Activated T-cell treated with anti-CD3 and anti-CD28 coated beads, Interleukin-2, amount 50 U/mL, for 72 hours (primary cell): ENCODE data around the gene LHX3. TPM values are rescaled to one million over a fixed set of nuclear protein-coding genes. Genes with fewer than 3 reads are reported as not detected.

ENCODE experiments used
- ATAC-seq, 2 donors: fragments of 150-1000 bp; cut with Tn5 transposase; replicated peaks in 1 of 2; 2 replicates each; pipeline ENCODE4 v1.10.0; 2021; ENCODE audit warnings: moderate library complexity in 2 of 2, mild to moderate bottlenecking in 1 of 2
- DNase-seq, 2 donors: peaks; one replicate each; pipeline ENCODE4 v3.0.0; 2021 to 2022; ENCODE audit warnings: mixed read lengths in 1 of 2
- H3K27ac Mint-ChIP-seq: one replicate; pipeline ENCODE4 v1.8.0; 2022; ENCODE audit warnings: mild to moderate bottlenecking, moderate library complexity, mixed read lengths
- H3K27me3 Mint-ChIP-seq: one replicate; pipeline ENCODE4 v1.8.0; 2022; ENCODE audit warnings: low read depth, mixed read lengths
- H3K36me3 Mint-ChIP-seq, 2 donors: one replicate each; pipeline ENCODE4 v1.8.0; 2022; ENCODE audit warnings: mixed read lengths in 2 of 2, mild to moderate bottlenecking in 1 of 2; ENCODE audit not compliant: insufficient read depth in 2 of 2
- H3K4me1 Mint-ChIP-seq: one replicate; pipeline ENCODE4 v1.8.0; 2022; ENCODE audit warnings: low read depth, mixed read lengths
- H3K4me3 Mint-ChIP-seq, 2 donors: one replicate each; pipeline ENCODE4 v1.8.0; 2022; ENCODE audit warnings: mild to moderate bottlenecking in 2 of 2, mixed read lengths in 2 of 2, moderate library complexity in 2 of 2
- H3K9me3 Mint-ChIP-seq, 2 donors: one replicate each; pipeline ENCODE4 v1.8.0; 2022; ENCODE audit warnings: mixed read lengths in 2 of 2
- total RNA-seq, 2 donors: library from RNA; stranded (reverse); gene quantifications; one replicate each; pipeline ENCODE4 v1.2.3, GENCODE V29; 2022

LHX3 gene
- total RNA-seq, 2 donors from 2014 or later, result 0.17 TPM; not detected in 1

GRCh38 chr9:136218673-136219072 lies 13.7 kb upstream of the LHX3 start:
- Mint-ChIP-seq H3K4me1 (peaks cover 8% of the 10 kb centered on the region), H3K36me3 (peaks cover 8 to 21% of the 10 kb centered on the region in 2 donors), H3K27ac (no peak overlapping the region), H3K27me3 (no peaks in the 10 kb centered on the region), H3K4me3 (no peak overlapping the region), H3K9me3 (peaks cover 0 to 2% of the 10 kb centered on the region in 2 donors)
- no peak for ATAC-seq
- no peak for DNase-seq

- H3K4me3 Mint-ChIP-seq, result no peak overlapping the region
- peaks cover 0 to 2% of the 10 kb centered on the region in 2 donors for H3K9me3 Mint-ChIP-seq
- ATAC-seq (no peak), DNase-seq (no peak)
- peaks cover 10 to 19% of the 10 kb centered on the region in 2 donors for H3K36me3 Mint-ChIP-seq
- H3K27ac Mint-ChIP-seq, result no peak overlapping the region
- no peaks in the 10 kb centered on the region for H3K27me3 Mint-ChIP-seq
- peaks cover 8% of the 10 kb centered on the region for H3K4me1 Mint-ChIP-seq
Observed at GRCh38 chr9:136218271-136218670, 13.3 kb upstream of the LHX3 start.

GRCh38 chr9:136216541-136217244 lies 11.8 kb upstream of the LHX3 start:
- ATAC-seq, result no peak
- Mint-ChIP-seq H3K4me3 (no peak overlapping the region), H3K27ac (no peak overlapping the region), H3K36me3 (peaks cover 10 to 17% of the 10 kb centered on the region in 2 donors), H3K27me3 (no peaks in the 10 kb centered on the region), H3K9me3 (peaks cover 0 to 2% of the 10 kb centered on the region in 2 donors), H3K4me1 (peaks cover 8% of the 10 kb centered on the region)
- DNase-seq, result no peak

- peaks cover 10 to 17% of the 10 kb centered on the region in 2 donors for H3K36me3 Mint-ChIP-seq
- H3K4me1 Mint-ChIP-seq, result no peaks in the 10 kb centered on the region
- no peaks in the 10 kb centered on the region for H3K27me3 Mint-ChIP-seq
- no peak for ATAC-seq
- H3K4me3 Mint-ChIP-seq, result no peak overlapping the region
- no peak for DNase-seq
- H3K9me3 Mint-ChIP-seq, result peaks cover 0 to 2% of the 10 kb centered on the region in 2 donors
- no peak overlapping the region for H3K27ac Mint-ChIP-seq
Observed at GRCh38 chr9:136213733-136214132, 8.8 kb upstream of the LHX3 start.

DNA sequence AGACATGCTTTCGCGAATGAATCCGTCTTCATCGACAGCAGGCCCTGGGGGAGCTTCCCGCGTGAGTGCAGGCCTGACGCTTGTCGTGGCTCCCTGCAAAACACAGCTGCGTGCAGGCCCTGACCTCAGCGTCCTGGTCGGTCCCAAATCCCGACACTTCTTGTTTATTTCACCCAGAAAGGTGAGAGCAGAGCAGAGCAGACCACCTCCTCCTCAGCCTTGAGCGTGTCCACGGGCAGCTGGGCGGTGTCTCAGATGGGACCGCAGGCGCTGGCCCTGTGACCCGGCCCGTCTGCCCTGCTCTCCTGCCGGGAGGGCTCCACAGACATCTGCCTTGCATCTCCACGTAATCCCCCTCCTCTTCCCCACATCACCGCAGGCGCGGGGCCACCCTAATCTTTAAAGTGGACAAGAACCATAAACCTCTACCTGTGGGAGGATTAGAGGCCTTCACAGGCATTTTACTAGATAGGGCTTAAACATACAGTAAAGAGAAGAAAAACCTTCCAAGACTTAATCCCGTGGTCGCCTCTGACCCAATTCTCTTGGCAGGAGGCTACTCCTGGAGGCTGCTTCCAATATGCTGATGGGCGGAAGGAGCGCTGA lies 7.5 kb upstream of the LHX3 start:
- H3K36me3 Mint-ChIP-seq, result peaks cover 10 to 18% of the 10 kb centered on the region in 2 donors
- ATAC-seq, result no peak
- no peaks in the 10 kb centered on the region for H3K4me1 Mint-ChIP-seq
- H3K27me3 Mint-ChIP-seq, result no peaks in the 10 kb centered on the region
- H3K9me3 Mint-ChIP-seq, result peaks cover 0 to 2% of the 10 kb centered on the region in 2 donors
- no peak for DNase-seq
- H3K4me3 Mint-ChIP-seq, result no peak overlapping the region
- no peak overlapping the region for H3K27ac Mint-ChIP-seq

- DNase-seq, result no peak
- Mint-ChIP-seq H3K4me3 (no peak overlapping the region), H3K4me1 (no peaks in the 10 kb centered on the region), H3K36me3 (peaks cover 13 to 19% of the 10 kb centered on the region in 2 donors), H3K27me3 (no peaks in the 10 kb centered on the region), H3K27ac (no peak overlapping the region), H3K9me3 (peaks cover 0 to 2% of the 10 kb centered on the region in 2 donors)
- ATAC-seq, result no peak
Observed at GRCh38 chr9:136211441-136212344, 6.8 kb upstream of the LHX3 start.

- no peak overlapping the region for H3K4me3 Mint-ChIP-seq
- no peak overlapping the region for H3K27ac Mint-ChIP-seq
- H3K9me3 Mint-ChIP-seq, result peaks cover 0 to 2% of the 10 kb centered on the region in 2 donors
- H3K36me3 Mint-ChIP-seq, result peaks cover 13 to 21% of the 10 kb centered on the region in 2 donors
- no peaks in the 10 kb centered on the region for H3K27me3 Mint-ChIP-seq
- no peak for ATAC-seq
- H3K4me1 Mint-ChIP-seq, result no peaks in the 10 kb centered on the region
- DNase-seq, result no peak
Observed at GRCh38 chr9:136211006-136211405, 6.1 kb upstream of the LHX3 start.

GRCh38 chr9:136210276-136210675 lies 5.3 kb upstream of the LHX3 start:
- Mint-ChIP-seq H3K4me1 (no peaks in the 10 kb centered on the region), H3K27ac (no peak overlapping the region), H3K27me3 (no peaks in the 10 kb centered on the region), H3K36me3 (peaks cover 13 to 18% of the 10 kb centered on the region in 2 donors), H3K9me3 (peaks cover 0 to 2% of the 10 kb centered on the region in 2 donors), H3K4me3 (no peak overlapping the region)
- no peak for DNase-seq
- ATAC-seq, result no peak

GRCh38 chr9:136209786-136210185 lies 4.9 kb upstream of the LHX3 start:
- Mint-ChIP-seq H3K27ac (no peak overlapping the region), H3K9me3 (peaks cover 0 to under 1% of the 10 kb centered on the region in 2 donors), H3K4me3 (no peak overlapping the region), H3K27me3 (no peaks in the 10 kb centered on the region), H3K4me1 (no peaks in the 10 kb centered on the region), H3K36me3 (peaks cover 11 to 13% of the 10 kb centered on the region in 2 donors)
- no peak for DNase-seq
- ATAC-seq, result no peak

DNA sequence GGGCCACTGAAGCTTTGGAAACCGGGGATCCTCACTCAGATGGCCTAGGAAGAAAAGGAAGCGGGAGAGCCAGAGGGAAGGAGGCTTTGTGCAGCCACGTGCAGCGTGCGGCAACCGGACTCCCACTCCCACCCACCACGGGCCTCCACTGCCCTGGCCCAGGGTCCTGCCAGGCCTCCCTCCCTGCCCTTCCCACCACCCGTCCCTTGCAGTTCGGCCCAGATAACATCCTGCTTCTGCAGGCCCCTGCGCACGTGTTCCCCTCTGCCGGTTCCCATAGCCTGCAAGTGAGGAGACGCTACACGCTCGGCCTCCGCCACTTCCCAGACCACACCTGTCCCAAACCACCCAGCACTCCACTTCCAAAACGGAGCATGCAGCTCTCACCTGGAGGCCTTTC lies 4.3 kb upstream of the LHX3 start:
- Mint-ChIP-seq H3K4me1 (no peaks in the 10 kb centered on the region), H3K27ac (no peak overlapping the region), H3K9me3 (no peaks in the 10 kb centered on the region), H3K4me3 (no peak overlapping the region), H3K27me3 (peaks cover 2% of the 10 kb centered on the region), H3K36me3 (peaks cover 8 to 11% of the 10 kb centered on the region in 2 donors)
- ATAC-seq (no peak), DNase-seq (no peak)

DNA sequence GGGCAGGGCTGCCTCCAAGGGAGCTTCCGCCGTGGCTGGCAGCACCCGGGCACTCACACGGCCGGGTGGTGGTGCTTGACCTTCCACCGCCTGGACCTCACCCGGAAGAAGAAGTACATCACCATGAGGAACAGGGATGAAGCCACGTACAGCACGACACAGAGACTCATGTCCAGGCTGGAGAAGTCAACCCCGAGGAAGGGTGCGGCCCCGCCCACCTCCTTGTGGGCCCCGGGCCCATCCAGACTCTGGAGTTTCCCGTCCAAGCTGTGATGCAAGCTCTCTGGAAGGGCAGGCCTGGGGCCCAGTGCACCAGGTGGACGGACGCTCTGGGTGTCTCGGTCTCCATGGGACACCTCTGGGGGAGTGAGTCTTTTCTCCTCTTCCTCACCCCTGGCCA lies 3.7 kb upstream of the LHX3 start:
- H3K27me3 Mint-ChIP-seq, result peaks cover 7% of the 10 kb centered on the region
- peaks cover 5 to 7% of the 10 kb centered on the region in 2 donors for H3K36me3 Mint-ChIP-seq
- H3K9me3 Mint-ChIP-seq, result no peaks in the 10 kb centered on the region
- ATAC-seq (no peak), DNase-seq (no peak)
- H3K27ac Mint-ChIP-seq, result no peak overlapping the region
- no peaks in the 10 kb centered on the region for H3K4me1 Mint-ChIP-seq
- H3K4me3 Mint-ChIP-seq, result no peak overlapping the region

GRCh38 chr9:136207616-136208015 lies 2.7 kb upstream of the LHX3 start:
- Mint-ChIP-seq H3K36me3 (peaks cover 4% of the 10 kb centered on the region in 2 donors), H3K27me3 (peaks cover 10% of the 10 kb centered on the region), H3K9me3 (no peaks in the 10 kb centered on the region), H3K27ac (no peak overlapping the region), H3K4me3 (no peak overlapping the region), H3K4me1 (no peaks in the 10 kb centered on the region)
- DNase-seq (no peak), ATAC-seq (no peak)
